Gastrocnemius medialis (tissue), 4 donors: ENCODE measurements around the gene OSMR.

Experiments
- POLR2A ChIP-seq, 2 donors: fragments of 450-650 bp; IDR thresholded peaks; one replicate each; pipeline ENCODE4 v1.6.1; 2017; ENCODE audit warnings: antibody characterized with exemption in 2 of 2, mild to moderate bottlenecking in 2 of 2, moderate library complexity in 2 of 2
- TF ChIP-seq, protein P1 (sequence below), 5 experiments: fragments of 450-650 bp in 3 of 5; fragments of 200-600 bp in 2 of 5; sonication (generic) in 2 of 5; IDR thresholded peaks in 4 of 5; conservative IDR thresholded peaks in 1 of 5; 1 replicate in 4 of 5; 2 replicates in 1 of 5; pipeline ENCODE4 v1.5.1; 2016 to 2019; ENCODE audit warnings: antibody characterized with exemption in 5 of 5, mild to moderate bottlenecking in 3 of 5, moderate library complexity in 3 of 5

DNA sequence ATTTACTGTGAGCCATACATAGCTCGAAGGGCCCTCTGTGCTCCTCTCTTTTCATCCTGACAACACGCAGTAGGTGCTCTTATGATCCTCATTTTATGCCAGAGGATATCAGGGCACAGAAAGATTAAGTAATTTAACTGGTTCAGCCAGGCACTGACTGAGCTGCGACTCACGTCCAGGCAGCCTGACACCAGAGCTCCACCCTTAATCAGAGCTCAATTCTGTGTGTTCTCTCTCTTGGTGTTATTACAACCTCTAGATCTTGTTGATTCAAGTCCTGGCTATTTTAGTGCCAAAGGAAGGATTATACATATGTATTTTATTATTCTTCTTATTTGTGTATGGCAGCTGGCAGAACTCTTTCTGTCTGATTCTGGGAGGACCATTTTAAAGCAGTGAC lies 59.7 kb downstream of the OSMR start:
- TF ChIP-seq, protein P1, sequence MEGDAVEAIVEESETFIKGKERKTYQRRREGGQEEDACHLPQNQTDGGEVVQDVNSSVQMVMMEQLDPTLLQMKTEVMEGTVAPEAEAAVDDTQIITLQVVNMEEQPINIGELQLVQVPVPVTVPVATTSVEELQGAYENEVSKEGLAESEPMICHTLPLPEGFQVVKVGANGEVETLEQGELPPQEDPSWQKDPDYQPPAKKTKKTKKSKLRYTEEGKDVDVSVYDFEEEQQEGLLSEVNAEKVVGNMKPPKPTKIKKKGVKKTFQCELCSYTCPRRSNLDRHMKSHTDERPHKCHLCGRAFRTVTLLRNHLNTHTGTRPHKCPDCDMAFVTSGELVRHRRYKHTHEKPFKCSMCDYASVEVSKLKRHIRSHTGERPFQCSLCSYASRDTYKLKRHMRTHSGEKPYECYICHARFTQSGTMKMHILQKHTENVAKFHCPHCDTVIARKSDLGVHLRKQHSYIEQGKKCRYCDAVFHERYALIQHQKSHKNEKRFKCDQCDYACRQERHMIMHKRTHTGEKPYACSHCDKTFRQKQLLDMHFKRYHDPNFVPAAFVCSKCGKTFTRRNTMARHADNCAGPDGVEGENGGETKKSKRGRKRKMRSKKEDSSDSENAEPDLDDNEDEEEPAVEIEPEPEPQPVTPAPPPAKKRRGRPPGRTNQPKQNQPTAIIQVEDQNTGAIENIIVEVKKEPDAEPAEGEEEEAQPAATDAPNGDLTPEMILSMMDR (IDR thresholded peaks at IDR 0.05 in 4 of 5, conservative IDR thresholded peaks at IDR 0.05 in 1 of 5): no peak
- no peak for TF ChIP-seq POLR2A (IDR thresholded peaks at IDR 0.05)
